SJCRH30 (cell line): ENCODE measurements around the gene EPB41. TPM values are rescaled to one million over a fixed set of nuclear protein-coding genes. Genes with fewer than 3 reads are reported as not detected.
"Not testable (repeated sequence)": the region's sequence is repeated elsewhere in the genome, so short reads cannot be mapped to it uniquely, and the experiment has no call there.

Experiments
- DNase-seq, 2 experiments: peaks; one replicate each; pipeline ENCODE4 v3.0.0-alpha.2; 2015 to 2020
- H3K27ac ChIP-seq: fragments of 250-450 bp; sonication (Bioruptor Pico); 2 replicates; pipeline ENCODE4 v1.5.1; 2020; ENCODE audit warnings: mild to moderate bottlenecking, moderate library complexity
- H3K27me3 ChIP-seq: fragments of 250-450 bp; sonication (Bioruptor Pico); 2 replicates; pipeline ENCODE4 v1.5.1; 2020; ENCODE audit warnings: mild to moderate bottlenecking, moderate library complexity
- H3K36me3 ChIP-seq: fragments of 250-450 bp; sonication (Bioruptor Pico); 2 replicates; pipeline ENCODE4 v1.5.1; 2020; ENCODE audit warnings: mild to moderate bottlenecking, moderate library complexity
- H3K4me1 ChIP-seq: fragments of 250-450 bp; sonication (Bioruptor Pico); 2 replicates; pipeline ENCODE4 v1.5.1; 2020; ENCODE audit warnings: mild to moderate bottlenecking, moderate library complexity
- H3K4me3 ChIP-seq: fragments of 250-450 bp; sonication (Bioruptor Pico); 2 replicates; pipeline ENCODE4 v1.5.1; 2020; ENCODE audit warnings: mild to moderate bottlenecking, moderate library complexity
- H3K9me3 ChIP-seq: fragments of 250-450 bp; sonication (Bioruptor Pico); replicated peaks from 2 replicates; pipeline ENCODE4 v1.5.1; 2020; ENCODE audit warnings: mild to moderate bottlenecking, moderate library complexity
- total RNA-seq: library from RNA; depleted of rRNA; stranded (reverse); fragments of >200 nt; shearing (Covaris generic); gene quantifications from 2 replicates; pipeline ENCODE4 v1.2.3, GENCODE V29; 2014

EPB41 gene
- total RNA-seq, 1 experiment from 2014 or later: 67.1 TPM

GRCh38 chr1:29134695-29135028 is 220.3 kb downstream of the EPB41 start:
- no peak for DNase-seq
- Histone ChIP-seq H3K4me1 (no peaks in the 10 kb centered on the region), H3K36me3 (no peaks in the 10 kb centered on the region), H3K27ac (no peak overlapping the region), H3K4me3 (no peak overlapping the region), H3K9me3 (no peaks in the 10 kb centered on the region; the same call in 1 of the 2 replicates), H3K27me3 (no peaks in the 10 kb centered on the region)

GRCh38 chr1:29136391-29136915 is 222.1 kb downstream of the EPB41 start:
- Histone ChIP-seq H3K4me1 (no peaks in the 10 kb centered on the region), H3K9me3 (no peaks in the 10 kb centered on the region; the same call in 1 of the 2 replicates), H3K27ac (no peak overlapping the region), H3K36me3 (no peaks in the 10 kb centered on the region), H3K27me3 (no peaks in the 10 kb centered on the region), H3K4me3 (no peak overlapping the region)
- DNase-seq: peak in 1 of 2 experiments; percentile 31

GRCh38 chr1:29142714-29143113 is 228.3 kb downstream of the EPB41 start:
- Histone ChIP-seq H3K27ac (no peak overlapping the region), H3K27me3 (no peaks in the 10 kb centered on the region), H3K36me3 (peaks cover 36% of the 10 kb centered on the region), H3K9me3 (no peaks in the 10 kb centered on the region), H3K4me3 (no peak overlapping the region), H3K4me1 (no peaks in the 10 kb centered on the region)
- no peak for DNase-seq

- DNase-seq: no peak
- H3K27ac ChIP-seq: no peak overlapping the region
- H3K4me3 ChIP-seq: no peak overlapping the region
- H3K27me3 ChIP-seq: no peaks in the 10 kb centered on the region
- no peaks in the 10 kb centered on the region for H3K4me1 ChIP-seq
- no peaks in the 10 kb centered on the region for H3K9me3 ChIP-seq
- H3K36me3 ChIP-seq: peaks cover 51% of the 10 kb centered on the region
Measured at GRCh38 chr1:29144178-29144577, 229.8 kb downstream of the EPB41 start.

GRCh38 chr1:29145739-29146437 is 231.5 kb downstream of the EPB41 start:
- no peak for DNase-seq
- Histone ChIP-seq H3K36me3 (peaks cover 68% of the 10 kb centered on the region), H3K9me3 (no peaks in the 10 kb centered on the region), H3K27me3 (no peaks in the 10 kb centered on the region), H3K4me1 (no peaks in the 10 kb centered on the region), H3K4me3 (no peak overlapping the region), H3K27ac (no peak overlapping the region)

- Histone ChIP-seq H3K36me3 (peaks cover 95% of the 10 kb centered on the region), H3K4me3 (no peak overlapping the region), H3K27me3 (no peaks in the 10 kb centered on the region), H3K9me3 (no peaks in the 10 kb centered on the region), H3K4me1 (no peaks in the 10 kb centered on the region), H3K27ac (no peak overlapping the region)
- DNase-seq: no peak
Measured at GRCh38 chr1:29148656-29149491, 234.5 kb downstream of the EPB41 start.

- H3K9me3 ChIP-seq, H3K27me3 ChIP-seq, H3K4me1 ChIP-seq, H3K4me3 ChIP-seq, DNase-seq, H3K27ac ChIP-seq: not testable (repeated sequence)
- H3K36me3 ChIP-seq: peaks cover 100% of the 10 kb centered on the region
Measured at GRCh38 chr1:29150346-29150745, 236.0 kb downstream of the EPB41 start.

GRCh38 chr1:29152046-29152805 is 237.9 kb downstream of the EPB41 start:
- H3K4me3 ChIP-seq: no peak overlapping the region
- H3K27ac ChIP-seq: no peak overlapping the region
- no peak for DNase-seq
- H3K36me3 ChIP-seq: peaks cover 100% of the 10 kb centered on the region
- no peaks in the 10 kb centered on the region for H3K4me1 ChIP-seq
- H3K9me3 ChIP-seq: no peaks in the 10 kb centered on the region
- H3K27me3 ChIP-seq: no peaks in the 10 kb centered on the region

GRCh38 chr1:29156543-29157268 is 242.3 kb downstream of the EPB41 start:
- DNase-seq: no peak
- no peak overlapping the region for H3K27ac ChIP-seq
- H3K4me1 ChIP-seq: no peaks in the 10 kb centered on the region
- H3K4me3 ChIP-seq: no peak overlapping the region
- H3K36me3 ChIP-seq: peaks cover 100% of the 10 kb centered on the region
- H3K27me3 ChIP-seq: no peaks in the 10 kb centered on the region
- H3K9me3 ChIP-seq: no peaks in the 10 kb centered on the region

GRCh38 chr1:29157269-29157601 is 242.9 kb downstream of the EPB41 start:
- 0 out of 2 replicates have a peak, but pooled peaks cover 2% of the 10 kb centered on the region for H3K4me1 ChIP-seq
- H3K4me3 ChIP-seq: no peak overlapping the region
- H3K27me3 ChIP-seq: no peaks in the 10 kb centered on the region
- H3K36me3 ChIP-seq: peaks cover 100% of the 10 kb centered on the region
- DNase-seq: no peak
- no peaks in the 10 kb centered on the region for H3K9me3 ChIP-seq
- no peak overlapping the region for H3K27ac ChIP-seq

- H3K27me3 ChIP-seq: no peaks in the 10 kb centered on the region
- no peaks in the 10 kb centered on the region for H3K9me3 ChIP-seq
- peaks cover 98% of the 10 kb centered on the region for H3K36me3 ChIP-seq
- no peak for DNase-seq
- no peak overlapping the region for H3K4me3 ChIP-seq
- H3K27ac ChIP-seq: no peak overlapping the region
- H3K4me1 ChIP-seq: peaks cover 4% of the 10 kb centered on the region; the same call in 1 of the 2 replicates
Measured at GRCh38 chr1:29159773-29160172, 245.4 kb downstream of the EPB41 start.

GRCh38 chr1:29162025-29162424 is 247.7 kb downstream of the EPB41 start:
- no peaks in the 10 kb centered on the region for H3K27me3 ChIP-seq
- H3K9me3 ChIP-seq: no peaks in the 10 kb centered on the region
- H3K36me3 ChIP-seq: peaks cover 98% of the 10 kb centered on the region
- no peak overlapping the region for H3K4me3 ChIP-seq
- no peak overlapping the region for H3K27ac ChIP-seq
- H3K4me1 ChIP-seq: peaks cover 4% of the 10 kb centered on the region; the same call in 1 of the 2 replicates
- no peak for DNase-seq

- no peak overlapping the region for H3K4me3 ChIP-seq
- H3K4me1 ChIP-seq: peaks cover 4% of the 10 kb centered on the region; the same call in 1 of the 2 replicates
- no peak overlapping the region for H3K27ac ChIP-seq
- H3K36me3 ChIP-seq: peaks cover 98% of the 10 kb centered on the region
- H3K27me3 ChIP-seq: no peaks in the 10 kb centered on the region
- no peaks in the 10 kb centered on the region for H3K9me3 ChIP-seq
- no peak for DNase-seq
Measured at GRCh38 chr1:29162476-29163138, 248.2 kb downstream of the EPB41 start.

GRCh38 chr1:29164588-29164987 is 250.2 kb downstream of the EPB41 start:
- no peak overlapping the region for H3K4me3 ChIP-seq
- no peaks in the 10 kb centered on the region for H3K27me3 ChIP-seq
- DNase-seq: no peak
- H3K27ac ChIP-seq: no peak overlapping the region
- H3K36me3 ChIP-seq: peaks cover 95% of the 10 kb centered on the region
- H3K4me1 ChIP-seq: peaks cover 4% of the 10 kb centered on the region; the same call in 1 of the 2 replicates
- no peaks in the 10 kb centered on the region for H3K9me3 ChIP-seq
